Ishikawa (cell line): ENCODE measurements around the gene SCAMP1.

ENCODE experiments used
- EGR1 ChIP-seq: IDR thresholded peaks from 2 replicates; pipeline ENCODE4 v1.6.1; 2012
- EP300 ChIP-seq: IDR thresholded peaks from 2 replicates; pipeline ENCODE4 v1.6.1; 2012; ENCODE audit warnings: borderline replicate concordance
- YY1 ChIP-seq: IDR thresholded peaks from 2 replicates; pipeline ENCODE4 v1.6.1; 2012; ENCODE audit warnings: low read depth
- TF ChIP-seq, protein P1 (sequence below): IDR thresholded peaks from 2 replicates; pipeline ENCODE4 v1.6.1; 2012; ENCODE audit warnings: low read depth, mild to moderate bottlenecking

DNA sequence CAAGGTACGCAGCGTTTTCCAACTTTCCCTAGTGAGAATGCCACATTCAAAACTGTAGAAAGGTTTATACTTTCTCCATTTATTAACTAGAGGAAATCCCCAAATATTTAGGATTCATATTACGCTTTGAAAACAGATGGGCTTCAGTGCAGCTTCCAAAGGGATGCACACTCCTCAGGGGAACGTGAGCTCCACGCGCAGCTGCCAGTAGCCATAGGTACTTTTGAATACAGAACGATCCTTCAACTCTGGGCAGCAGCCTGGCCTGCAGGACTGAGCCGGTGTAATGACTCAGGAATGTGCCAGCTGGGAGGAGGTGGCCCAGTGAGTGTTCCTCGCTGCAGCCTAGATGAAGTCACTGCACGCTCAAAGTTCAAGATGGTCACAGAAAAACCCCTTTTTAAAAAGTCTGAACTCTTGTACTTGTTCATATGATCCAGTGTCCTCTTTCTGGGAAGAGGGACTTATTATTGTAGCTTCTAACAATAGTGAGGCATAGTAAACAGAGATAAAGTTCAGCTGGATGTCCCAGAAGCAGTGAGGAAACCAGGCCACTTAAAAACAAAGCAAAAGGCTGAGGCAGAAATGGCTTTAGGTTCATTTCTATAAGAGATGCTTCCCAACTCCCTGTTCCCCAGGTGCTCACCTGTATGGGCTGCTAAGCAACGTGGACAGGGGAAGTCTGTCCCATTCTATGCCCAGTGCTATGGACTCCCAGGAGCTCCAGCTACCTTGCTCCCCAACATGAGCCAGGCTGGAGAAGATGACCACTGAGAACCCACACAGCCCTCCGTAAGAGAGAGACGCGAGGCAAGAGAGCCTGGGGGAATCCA, 158.2 kb downstream of the SCAMP1 start:
- TF ChIP-seq EP300 = no peak
- no peak for TF ChIP-seq YY1
- TF ChIP-seq, protein P1, sequence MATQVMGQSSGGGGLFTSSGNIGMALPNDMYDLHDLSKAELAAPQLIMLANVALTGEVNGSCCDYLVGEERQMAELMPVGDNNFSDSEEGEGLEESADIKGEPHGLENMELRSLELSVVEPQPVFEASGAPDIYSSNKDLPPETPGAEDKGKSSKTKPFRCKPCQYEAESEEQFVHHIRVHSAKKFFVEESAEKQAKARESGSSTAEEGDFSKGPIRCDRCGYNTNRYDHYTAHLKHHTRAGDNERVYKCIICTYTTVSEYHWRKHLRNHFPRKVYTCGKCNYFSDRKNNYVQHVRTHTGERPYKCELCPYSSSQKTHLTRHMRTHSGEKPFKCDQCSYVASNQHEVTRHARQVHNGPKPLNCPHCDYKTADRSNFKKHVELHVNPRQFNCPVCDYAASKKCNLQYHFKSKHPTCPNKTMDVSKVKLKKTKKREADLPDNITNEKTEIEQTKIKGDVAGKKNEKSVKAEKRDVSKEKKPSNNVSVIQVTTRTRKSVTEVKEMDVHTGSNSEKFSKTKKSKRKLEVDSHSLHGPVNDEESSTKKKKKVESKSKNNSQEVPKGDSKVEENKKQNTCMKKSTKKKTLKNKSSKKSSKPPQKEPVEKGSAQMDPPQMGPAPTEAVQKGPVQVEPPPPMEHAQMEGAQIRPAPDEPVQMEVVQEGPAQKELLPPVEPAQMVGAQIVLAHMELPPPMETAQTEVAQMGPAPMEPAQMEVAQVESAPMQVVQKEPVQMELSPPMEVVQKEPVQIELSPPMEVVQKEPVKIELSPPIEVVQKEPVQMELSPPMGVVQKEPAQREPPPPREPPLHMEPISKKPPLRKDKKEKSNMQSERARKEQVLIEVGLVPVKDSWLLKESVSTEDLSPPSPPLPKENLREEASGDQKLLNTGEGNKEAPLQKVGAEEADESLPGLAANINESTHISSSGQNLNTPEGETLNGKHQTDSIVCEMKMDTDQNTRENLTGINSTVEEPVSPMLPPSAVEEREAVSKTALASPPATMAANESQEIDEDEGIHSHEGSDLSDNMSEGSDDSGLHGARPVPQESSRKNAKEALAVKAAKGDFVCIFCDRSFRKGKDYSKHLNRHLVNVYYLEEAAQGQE = no peak
- no peak for TF ChIP-seq EGR1
